HG03108 (cell line): ENCODE results near the gene TMEM17.
A peak's percentile ranks its signal among the peaks of the same experiment; 100 is the strongest.

ENCODE experiments used
- ATAC-seq: cut with Tn5 transposase; IDR thresholded peaks from one replicate; pipeline ENCODE4 v1.9.1; 2021; ENCODE audit warnings: moderate library complexity; ENCODE audit not compliant: unreplicated experiment

TMEM17 gene

GRCh38 chr2:62457556-62457955, 48.4 kb downstream of the TMEM17 start:
- no peak for ATAC-seq

GRCh38 chr2:62456721-62457539, 49.1 kb downstream of the TMEM17 start:
- ATAC-seq, result peak; percentile 86

GRCh38 chr2:62455957-62456692, 49.9 kb downstream of the TMEM17 start:
- no peak for ATAC-seq

GRCh38 chr2:62453955-62454354, 52.0 kb downstream of the TMEM17 start:
- ATAC-seq, result no peak

DNA sequence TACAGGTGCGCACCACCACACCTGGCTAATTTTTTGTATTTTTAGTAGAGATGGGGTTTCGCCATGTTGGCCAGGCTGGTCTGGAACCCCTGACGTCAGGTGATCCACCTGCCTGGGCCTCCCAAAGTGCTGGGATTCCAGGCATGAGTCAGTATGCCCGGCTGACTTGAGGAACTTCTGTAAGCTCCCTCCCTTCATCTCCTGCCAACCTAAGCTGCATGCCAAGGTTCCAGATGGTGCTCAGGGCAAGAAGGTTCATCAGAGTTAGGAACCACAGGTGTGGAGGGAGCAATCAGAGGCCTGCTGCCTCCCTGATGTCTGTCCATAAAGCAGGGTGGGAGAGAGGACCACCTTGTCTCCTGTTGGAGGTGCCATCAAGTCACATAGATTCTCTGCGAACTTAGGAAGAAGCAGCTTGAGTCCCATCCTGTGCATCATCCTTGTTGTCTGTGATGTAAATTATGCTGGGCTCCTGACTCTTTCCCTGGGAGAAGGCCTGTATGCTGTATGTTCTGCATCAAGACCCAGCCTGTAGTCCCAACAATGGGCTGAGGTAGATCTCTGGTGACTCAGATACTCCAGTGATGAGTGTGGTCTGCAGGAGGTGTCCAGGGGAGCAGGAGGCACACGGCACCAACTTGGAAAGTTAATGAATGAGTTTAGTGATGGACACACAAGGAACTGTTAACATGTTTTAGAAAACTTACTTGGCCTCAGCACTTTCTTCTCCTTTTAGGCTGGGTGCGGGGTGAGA, 53.1 kb downstream of the TMEM17 start:
- ATAC-seq, result no peak

DNA sequence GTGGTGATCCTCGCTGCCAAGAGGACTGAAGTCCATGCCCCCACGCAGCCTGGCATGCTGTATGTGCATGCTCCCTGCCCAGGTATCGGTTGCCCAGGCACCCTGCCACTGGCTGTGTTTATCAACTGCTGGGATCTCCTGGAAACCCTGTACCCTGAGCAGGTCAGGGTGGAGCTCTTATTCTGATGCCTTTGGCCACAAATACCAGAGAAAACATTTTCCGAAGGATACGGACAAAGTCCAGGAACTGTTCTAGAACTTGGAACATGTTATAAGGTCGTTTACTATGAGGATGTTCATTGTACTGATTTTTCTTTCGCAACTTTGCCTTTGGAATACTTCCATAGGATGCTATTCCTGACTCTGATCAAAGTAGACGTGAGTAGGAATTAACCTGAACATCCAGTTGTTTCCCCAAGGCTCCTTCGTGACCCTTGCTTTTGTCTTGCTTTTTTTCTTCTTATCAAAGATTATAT, 55.2 kb downstream of the TMEM17 start:
- ATAC-seq, result no peak
